Loucy (cell line): ENCODE results near the gene VDAC1.

Source experiments
- EZH2phosphoT487 ChIP-seq: fragments of 200-600 bp; IDR thresholded peaks from 2 replicates; pipeline ENCODE4 v1.6.1; 2018; ENCODE audit warnings: antibody characterized with exemption, mild to moderate bottlenecking, moderate library complexity, borderline replicate concordance
- TF ChIP-seq, protein P1 (sequence below): fragments of 200-600 bp; sonication (generic); conservative IDR thresholded peaks from 2 replicates; pipeline ENCODE4 v1.5.1; 2014; ENCODE audit warnings: mild to moderate bottlenecking, antibody characterized with exemption, low read length

DNA sequence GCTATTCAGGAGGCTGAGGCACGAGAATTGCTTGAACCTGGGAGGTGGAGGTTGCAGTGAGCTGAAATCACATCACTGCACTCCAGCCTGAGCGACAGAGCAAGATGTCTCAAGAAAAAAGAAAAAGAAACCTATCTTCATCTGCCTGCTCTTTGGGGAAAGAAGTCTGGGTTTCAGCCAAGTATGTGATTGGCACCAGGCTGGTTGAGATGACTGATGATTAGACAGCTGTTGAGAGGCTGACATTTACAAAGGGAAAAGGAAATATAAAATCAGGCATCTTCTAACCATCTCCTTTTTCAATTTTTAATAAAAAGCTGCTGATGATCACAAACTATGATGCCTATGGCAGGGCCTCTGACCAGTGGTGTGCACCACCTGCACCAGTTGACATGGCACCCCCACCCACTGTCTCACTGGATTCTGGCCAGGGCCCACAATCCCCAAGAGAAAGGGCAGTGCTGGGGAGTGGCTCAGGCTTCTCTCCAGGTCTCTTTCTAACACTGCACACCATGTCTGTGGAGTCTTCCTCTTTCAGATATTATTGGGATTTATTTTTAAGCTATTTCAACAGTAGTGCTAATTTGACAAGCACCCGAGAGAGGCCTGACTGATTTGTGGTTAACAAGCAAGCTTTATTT lies 19.1 kb downstream of the VDAC1 start:
- TF ChIP-seq, protein P1, sequence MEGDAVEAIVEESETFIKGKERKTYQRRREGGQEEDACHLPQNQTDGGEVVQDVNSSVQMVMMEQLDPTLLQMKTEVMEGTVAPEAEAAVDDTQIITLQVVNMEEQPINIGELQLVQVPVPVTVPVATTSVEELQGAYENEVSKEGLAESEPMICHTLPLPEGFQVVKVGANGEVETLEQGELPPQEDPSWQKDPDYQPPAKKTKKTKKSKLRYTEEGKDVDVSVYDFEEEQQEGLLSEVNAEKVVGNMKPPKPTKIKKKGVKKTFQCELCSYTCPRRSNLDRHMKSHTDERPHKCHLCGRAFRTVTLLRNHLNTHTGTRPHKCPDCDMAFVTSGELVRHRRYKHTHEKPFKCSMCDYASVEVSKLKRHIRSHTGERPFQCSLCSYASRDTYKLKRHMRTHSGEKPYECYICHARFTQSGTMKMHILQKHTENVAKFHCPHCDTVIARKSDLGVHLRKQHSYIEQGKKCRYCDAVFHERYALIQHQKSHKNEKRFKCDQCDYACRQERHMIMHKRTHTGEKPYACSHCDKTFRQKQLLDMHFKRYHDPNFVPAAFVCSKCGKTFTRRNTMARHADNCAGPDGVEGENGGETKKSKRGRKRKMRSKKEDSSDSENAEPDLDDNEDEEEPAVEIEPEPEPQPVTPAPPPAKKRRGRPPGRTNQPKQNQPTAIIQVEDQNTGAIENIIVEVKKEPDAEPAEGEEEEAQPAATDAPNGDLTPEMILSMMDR, result no peak
- TF ChIP-seq EZH2phosphoT487, result no peak
